ENCODE results near the gene ZNF365.

- TF ChIP-seq, protein P1, sequence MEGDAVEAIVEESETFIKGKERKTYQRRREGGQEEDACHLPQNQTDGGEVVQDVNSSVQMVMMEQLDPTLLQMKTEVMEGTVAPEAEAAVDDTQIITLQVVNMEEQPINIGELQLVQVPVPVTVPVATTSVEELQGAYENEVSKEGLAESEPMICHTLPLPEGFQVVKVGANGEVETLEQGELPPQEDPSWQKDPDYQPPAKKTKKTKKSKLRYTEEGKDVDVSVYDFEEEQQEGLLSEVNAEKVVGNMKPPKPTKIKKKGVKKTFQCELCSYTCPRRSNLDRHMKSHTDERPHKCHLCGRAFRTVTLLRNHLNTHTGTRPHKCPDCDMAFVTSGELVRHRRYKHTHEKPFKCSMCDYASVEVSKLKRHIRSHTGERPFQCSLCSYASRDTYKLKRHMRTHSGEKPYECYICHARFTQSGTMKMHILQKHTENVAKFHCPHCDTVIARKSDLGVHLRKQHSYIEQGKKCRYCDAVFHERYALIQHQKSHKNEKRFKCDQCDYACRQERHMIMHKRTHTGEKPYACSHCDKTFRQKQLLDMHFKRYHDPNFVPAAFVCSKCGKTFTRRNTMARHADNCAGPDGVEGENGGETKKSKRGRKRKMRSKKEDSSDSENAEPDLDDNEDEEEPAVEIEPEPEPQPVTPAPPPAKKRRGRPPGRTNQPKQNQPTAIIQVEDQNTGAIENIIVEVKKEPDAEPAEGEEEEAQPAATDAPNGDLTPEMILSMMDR (IDR thresholded peaks at IDR 0.05) = no peak
- TF ChIP-seq POLR2A (IDR thresholded peaks at IDR 0.05) = no peak
Measured at GRCh38 chr10:62386356-62387320, 12.5 kb downstream of the ZNF365 start.
